ENCODE results near the gene M1AP. TPM values are rescaled to one million over a fixed set of nuclear protein-coding genes. Genes with fewer than 3 reads are reported as not detected.
A peak's percentile ranks its signal among the peaks of the same experiment; 100 is the strongest.

Gene M1AP
- total RNA-seq, 4 donors from 2014 or later = 0.81 to 2.6 (median 1.8) TPM

GRCh38 chr2:74511104-74511989 lies 136.8 kb downstream of the M1AP start:
- H3K36me3 ChIP-seq = no peaks in the 10 kb centered on the region
- H3K4me3 ChIP-seq (replicated peaks in 1 of 3) = no peak overlapping the region
- H3K4me1 ChIP-seq = peaks cover 12 to 35% of the 10 kb centered on the region in 2 donors
- no peak for DNase-seq
- no peak overlapping the region for H3K27ac ChIP-seq
- H3K9me3 ChIP-seq = no peaks in the 10 kb centered on the region
- WGBS, 2 donors = 22 to 29% methylated on average over 11 of the region's 11 CpGs
- H3K27me3 ChIP-seq = peaks cover 45% of the 10 kb centered on the region
- TF ChIP-seq POLR2A (IDR thresholded peaks at IDR 0.05) (no peak), CTCF (IDR thresholded peaks at IDR 0.05) (no peak)
- intact Hi-C loops (cut with DNase I) = no loop called here

GRCh38 chr2:74510272-74510671 lies 137.9 kb downstream of the M1AP start:
- DNase-seq = no peak
- H3K4me1 ChIP-seq = peaks cover 16 to 35% of the 10 kb centered on the region in 2 donors
- H3K27me3 ChIP-seq = peaks cover 37% of the 10 kb centered on the region
- WGBS, 2 donors = 71 to 78% methylated on average over 4 of the region's 4 CpGs
- H3K4me3 ChIP-seq (replicated peaks in 1 of 3) = no peak overlapping the region
- peaks cover 7 to 9% of the 10 kb centered on the region in 2 donors for H3K36me3 ChIP-seq
- intact Hi-C loops (cut with DNase I) = no loop called here
- H3K9me3 ChIP-seq = no peaks in the 10 kb centered on the region
- TF ChIP-seq CTCF (IDR thresholded peaks at IDR 0.05) = no peak
- TF ChIP-seq POLR2A (IDR thresholded peaks at IDR 0.05) = no peak
- no peak overlapping the region for H3K27ac ChIP-seq

GRCh38 chr2:74507926-74508520 lies 140.1 kb downstream of the M1AP start:
- H3K27ac ChIP-seq = peak overlapping the region; percentile 96 to 98 (median 98)
- H3K36me3 ChIP-seq = peaks cover 11 to 12% of the 10 kb centered on the region in 2 donors
- no peaks in the 10 kb centered on the region for H3K9me3 ChIP-seq
- TF ChIP-seq POLR2A (IDR thresholded peaks at IDR 0.05) = no peak
- no peak for TF ChIP-seq CTCF (IDR thresholded peaks at IDR 0.05)
- intact Hi-C loops (cut with DNase I) = no loop called here
- H3K4me3 ChIP-seq (replicated peaks in 1 of 3) = peak overlapping the region; percentile 3 to 61 (median 54)
- WGBS, 2 donors = 11 to 13% methylated on average over 30 to 36 of the region's 38 CpGs
- peak in 1 of 2 donors; percentile 9 for DNase-seq
- H3K4me1 ChIP-seq = peaks cover 16 to 33% of the 10 kb centered on the region in 2 donors
- H3K27me3 ChIP-seq = peaks cover 14% of the 10 kb centered on the region

Other genes starting within 250 kb of the M1AP start
- 1 to 10 TPM; 2.3 to 3.4 (median 3.1) TPM for gene C2orf81, start 226.7 kb downstream of the M1AP start, total RNA-seq
- 10 to 100 TPM in 3 of 4 donors, 1 to 10 TPM in 1; 6.5 to 19.3 (median 13.6) TPM for gene WDR54, start 226.6 kb downstream of the M1AP start, total RNA-seq
- 10 to 100 TPM; 24.5 to 41.9 (median 35.6) TPM for gene RTKN, start 206.4 kb downstream of the M1AP start, total RNA-seq
- gene INO80B, start 193.2 kb downstream of the M1AP start, total RNA-seq = 10 to 100 TPM; 19.9 to 74.4 (median 46.1) TPM
- gene WBP1, start 189.9 kb downstream of the M1AP start, total RNA-seq = 100 to 1,000 TPM in 2 of 4 donors, 10 to 100 TPM in 2; 60.7 to 119 (median 102) TPM
- gene MOGS, start 182.9 kb downstream of the M1AP start, total RNA-seq = 10 to 100 TPM; 40.9 to 57.6 (median 51.3) TPM
- gene MRPL53, start 175.7 kb downstream of the M1AP start, total RNA-seq = 10 to 100 TPM; 15.0 to 49.4 (median 40.9) TPM
- 10 to 100 TPM; 13.6 to 58.7 (median 31.3) TPM for gene CCDC142, start 165.3 kb downstream of the M1AP start, total RNA-seq
- gene TTC31, start 165.2 kb downstream of the M1AP start, total RNA-seq = 10 to 100 TPM; 18.9 to 38.0 (median 22.4) TPM
- 1 to 10 TPM in 2 of 4 donors, under 1 TPM in 1, not detected in 1; 0.50 to 2.6 (median 1.9) TPM for gene LBX2, start 148.7 kb downstream of the M1AP start, total RNA-seq
- 10 to 100 TPM; 11.0 to 25.9 (median 17.1) TPM for gene PCGF1, start 140.6 kb downstream of the M1AP start, total RNA-seq
- not detected for gene TLX2, start 133.9 kb downstream of the M1AP start, total RNA-seq
- not detected for gene DQX1, start 122.1 kb downstream of the M1AP start, total RNA-seq
- 100 to 1,000 TPM in 3 of 4 donors, 10 to 100 TPM in 1; 93.7 to 168 (median 112) TPM for gene AUP1, start 118.6 kb downstream of the M1AP start, total RNA-seq
- gene HTRA2, start 118.4 kb downstream of the M1AP start, total RNA-seq = 10 to 100 TPM; 27.3 to 45.9 (median 37.5) TPM
- 1 to 10 TPM in 3 of 4 donors, under 1 TPM in 1; 0.98 to 5.6 (median 2.2) TPM for gene LOXL3, start 94.4 kb downstream of the M1AP start, total RNA-seq
- 10 to 100 TPM; 14.4 to 19.4 (median 18.4) TPM for gene DOK1, start 93.6 kb downstream of the M1AP start, total RNA-seq
- gene SEMA4F, start 5.9 kb upstream of the M1AP start, total RNA-seq = 1 to 10 TPM; 4.3 to 7.2 (median 6.1) TPM
- gene HK2, start 185.8 kb upstream of the M1AP start, total RNA-seq = 10 to 100 TPM in 3 of 4 donors, 1 to 10 TPM in 1; 6.7 to 47.8 (median 26.9) TPM

All from thyroid gland (tissue), 4 donors.